PC-3 (cell line): ENCODE measurements around the gene PCDH9.

Experiments
- EZH2 ChIP-seq: fragments of 300-600 bp; sonication (generic); IDR thresholded peaks from one replicate; pipeline ENCODE4 v1.6.1; 2017; ENCODE audit warnings: antibody characterized with exemption, mild to moderate bottlenecking, low read length; ENCODE audit not compliant: unreplicated experiment
- EZH2phosphoT487 ChIP-seq: fragments of 300-600 bp; sonication (generic); IDR thresholded peaks from 2 replicates; pipeline ENCODE4 v1.6.1; 2018; ENCODE audit warnings: mild to moderate bottlenecking, antibody characterized with exemption, low read length, borderline replicate concordance
- TF ChIP-seq, protein P1 (sequence below): fragments of 300-600 bp; sonication (generic); conservative IDR thresholded peaks from 2 replicates; pipeline ENCODE4 v1.5.1; 2017; ENCODE audit warnings: antibody characterized with exemption, low read depth, mild to moderate bottlenecking, low read length

- TF ChIP-seq, protein P1, sequence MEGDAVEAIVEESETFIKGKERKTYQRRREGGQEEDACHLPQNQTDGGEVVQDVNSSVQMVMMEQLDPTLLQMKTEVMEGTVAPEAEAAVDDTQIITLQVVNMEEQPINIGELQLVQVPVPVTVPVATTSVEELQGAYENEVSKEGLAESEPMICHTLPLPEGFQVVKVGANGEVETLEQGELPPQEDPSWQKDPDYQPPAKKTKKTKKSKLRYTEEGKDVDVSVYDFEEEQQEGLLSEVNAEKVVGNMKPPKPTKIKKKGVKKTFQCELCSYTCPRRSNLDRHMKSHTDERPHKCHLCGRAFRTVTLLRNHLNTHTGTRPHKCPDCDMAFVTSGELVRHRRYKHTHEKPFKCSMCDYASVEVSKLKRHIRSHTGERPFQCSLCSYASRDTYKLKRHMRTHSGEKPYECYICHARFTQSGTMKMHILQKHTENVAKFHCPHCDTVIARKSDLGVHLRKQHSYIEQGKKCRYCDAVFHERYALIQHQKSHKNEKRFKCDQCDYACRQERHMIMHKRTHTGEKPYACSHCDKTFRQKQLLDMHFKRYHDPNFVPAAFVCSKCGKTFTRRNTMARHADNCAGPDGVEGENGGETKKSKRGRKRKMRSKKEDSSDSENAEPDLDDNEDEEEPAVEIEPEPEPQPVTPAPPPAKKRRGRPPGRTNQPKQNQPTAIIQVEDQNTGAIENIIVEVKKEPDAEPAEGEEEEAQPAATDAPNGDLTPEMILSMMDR: no peak
- no peak for TF ChIP-seq EZH2
- TF ChIP-seq EZH2phosphoT487: no peak
Observed at GRCh38 chr13:67146523-67147130, 83.5 kb downstream of the PCDH9 start.
